ENCODE results near the gene CD9.

CD9 gene

DNA sequence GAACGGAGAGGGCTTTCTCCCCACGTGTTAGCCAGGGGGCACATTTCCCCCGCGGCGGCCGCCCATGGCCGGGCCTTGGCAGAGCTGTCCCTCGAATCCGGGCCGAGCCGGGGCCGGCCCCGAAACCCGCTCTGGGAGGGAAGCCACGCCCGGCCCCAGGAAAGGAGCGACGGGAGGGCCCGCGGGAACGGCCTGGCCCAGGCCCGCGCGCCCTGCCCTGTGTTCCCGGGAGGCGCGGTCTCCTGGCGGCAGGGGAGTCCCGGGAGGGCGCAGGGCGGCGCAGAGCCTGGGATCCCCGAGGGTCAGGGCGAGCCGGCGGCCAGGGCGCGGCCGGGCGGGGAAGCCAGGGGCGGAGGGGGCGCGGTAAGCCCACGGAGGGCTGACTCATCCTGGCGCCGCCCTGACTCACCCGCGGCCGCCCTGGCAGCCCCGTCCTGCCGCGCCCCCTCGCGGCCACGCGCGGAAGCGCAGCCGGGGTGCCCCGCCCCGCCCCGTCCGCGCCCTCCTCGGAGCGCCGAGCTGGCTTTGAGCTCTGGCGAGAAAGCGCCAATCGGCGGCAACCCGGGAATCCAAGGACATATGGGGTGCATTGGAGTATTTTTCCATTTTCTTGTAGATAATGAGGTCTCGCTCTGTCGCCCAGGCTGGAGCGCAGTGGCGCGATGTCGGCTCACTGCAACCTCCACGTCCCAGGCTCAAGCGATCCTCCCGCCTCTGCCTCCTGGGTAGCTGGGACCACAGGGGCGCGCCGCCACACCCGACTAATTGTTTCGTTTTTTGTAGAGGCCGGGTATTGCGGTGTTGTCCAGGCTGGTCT is 78.4 kb downstream of the CD9 start:
- in situ Hi-C loops (cut with HindIII; ENCODE audit: low sequenced_read_pairs) = no loop called here
- TF ChIP-seq CTCF (IDR thresholded peaks at IDR 0.05; ENCODE audit: low read depth, low read length) = peak; percentile 60
- peak; percentile 76 for DNase-seq (ENCODE audit: low read depth, low spot score)
- peak overlapping the region; percentile 26 for H3K4me3 ChIP-seq (ENCODE audit: low read depth, low read length)

DNA sequence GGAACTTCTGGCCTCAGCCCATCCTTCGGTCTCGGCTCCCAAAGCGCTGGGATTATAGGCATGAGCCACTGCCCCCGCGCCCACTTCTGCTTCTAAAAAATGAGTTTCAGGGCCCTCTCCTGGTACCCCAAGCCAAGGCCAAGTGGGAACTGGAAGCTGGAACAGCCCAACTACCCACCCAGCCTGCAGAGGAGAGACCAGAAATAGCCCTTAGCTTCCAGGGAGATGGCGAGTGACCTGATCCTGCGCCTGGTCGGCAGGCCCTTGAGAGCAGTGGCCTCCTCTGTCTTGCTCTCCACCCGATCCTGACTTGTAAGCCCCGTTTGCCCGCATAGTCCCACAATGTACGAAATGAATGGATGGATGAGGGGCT is 79.0 kb downstream of the CD9 start:
- no peak for TF ChIP-seq CTCF (IDR thresholded peaks at IDR 0.05; ENCODE audit: low read depth, low read length)
- no peak overlapping the region for H3K4me3 ChIP-seq (ENCODE audit: low read depth, low read length)
- DNase-seq (ENCODE audit: low read depth, low spot score) = no peak
- in situ Hi-C loops (cut with HindIII; ENCODE audit: low sequenced_read_pairs) = no loop called here

DNA sequence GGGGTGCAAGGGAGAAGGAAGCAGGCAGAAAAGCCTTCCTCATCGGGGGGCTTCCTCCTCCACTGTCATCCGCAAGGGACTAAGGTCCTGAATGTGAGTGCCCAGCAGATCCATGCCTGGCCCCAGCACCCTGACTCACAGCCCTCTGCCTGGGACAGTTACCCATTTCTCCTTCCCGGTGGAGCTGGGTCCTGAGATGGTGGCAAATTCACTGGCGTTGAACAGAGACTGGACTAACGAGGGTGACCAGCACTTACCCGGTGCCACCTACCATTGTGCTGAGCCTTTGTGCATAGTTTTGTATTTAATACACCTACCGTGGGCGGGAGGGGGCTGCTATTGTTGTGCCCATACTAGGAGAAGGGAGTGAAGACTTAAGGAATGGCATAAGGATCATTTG is 79.4 kb downstream of the CD9 start:
- DNase-seq (ENCODE audit: low read depth, low spot score) = no peak
- in situ Hi-C loops (cut with HindIII; ENCODE audit: low sequenced_read_pairs) = no loop called here
- no peak overlapping the region for H3K4me3 ChIP-seq (ENCODE audit: low read depth, low read length)
- no peak for TF ChIP-seq CTCF (IDR thresholded peaks at IDR 0.05; ENCODE audit: low read depth, low read length)

DNA sequence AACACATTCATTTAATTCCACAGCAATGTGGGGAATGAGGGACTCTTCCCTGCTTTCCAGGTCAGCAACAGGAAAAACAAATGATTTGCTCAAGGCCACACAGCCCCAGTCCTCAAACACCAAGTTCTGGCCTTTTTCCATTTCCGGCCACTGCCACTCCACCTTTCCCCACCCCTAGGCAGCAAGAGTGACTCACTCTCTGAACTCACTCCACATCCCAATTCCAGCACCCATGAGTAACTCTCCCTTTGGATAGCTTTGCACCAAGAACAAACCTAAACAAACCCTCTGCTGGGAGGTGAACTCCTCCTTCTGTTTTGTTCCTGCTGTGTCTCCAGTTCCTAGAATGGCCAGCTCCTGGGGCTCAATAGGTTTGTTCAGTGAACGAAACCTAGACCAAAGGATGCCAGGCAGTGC is 79.9 kb downstream of the CD9 start:
- TF ChIP-seq CTCF (IDR thresholded peaks at IDR 0.05; ENCODE audit: low read depth, low read length) = no peak
- in situ Hi-C loops (cut with HindIII; ENCODE audit: low sequenced_read_pairs) = no loop called here
- H3K4me3 ChIP-seq (ENCODE audit: low read depth, low read length) = no peak overlapping the region
- peak; percentile 86 for DNase-seq (ENCODE audit: low read depth, low spot score)

GRCh38 chr12:6280672-6281071 is 80.5 kb downstream of the CD9 start:
- no peak for DNase-seq (ENCODE audit: low read depth, low spot score)
- in situ Hi-C loops (cut with HindIII; ENCODE audit: low sequenced_read_pairs) = no loop called here
- TF ChIP-seq CTCF (IDR thresholded peaks at IDR 0.05; ENCODE audit: low read depth, low read length) = no peak
- no peak overlapping the region for H3K4me3 ChIP-seq (ENCODE audit: low read depth, low read length)

DNA sequence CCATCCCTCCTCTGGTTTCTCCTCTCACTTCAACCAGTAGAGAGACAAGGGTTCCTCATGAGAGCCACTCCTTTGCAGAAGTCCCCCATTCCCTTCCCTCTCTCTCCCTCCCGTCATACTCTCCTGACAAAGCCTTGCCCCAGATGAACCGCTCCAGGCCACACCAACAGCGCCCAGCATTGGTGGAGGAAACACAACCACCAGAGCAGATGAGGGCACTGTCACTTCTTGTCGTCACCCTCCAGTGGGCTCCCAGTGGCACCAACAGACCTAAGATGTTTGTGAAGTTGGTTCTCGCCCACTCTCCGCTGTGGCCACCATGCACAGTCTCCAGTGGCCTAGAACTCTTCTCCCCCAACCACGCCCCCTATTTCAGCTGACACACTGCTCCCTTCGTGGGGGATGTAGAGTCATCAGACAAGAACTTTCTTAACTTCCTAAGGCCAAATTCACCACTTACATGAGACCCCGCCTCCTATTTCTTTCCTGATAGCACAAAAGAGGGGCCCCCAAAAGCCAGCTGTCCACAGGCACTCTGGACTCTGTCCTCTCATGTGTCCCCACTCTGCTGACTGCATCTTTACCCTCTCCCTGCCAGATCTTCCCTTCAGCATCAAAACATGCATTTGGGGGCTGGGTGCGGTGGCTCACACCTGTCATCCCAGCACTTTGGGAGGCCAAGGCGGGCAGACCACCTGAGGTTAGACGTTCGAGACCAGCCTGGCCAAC is 81.0 kb downstream of the CD9 start:
- no peak overlapping the region for H3K4me3 ChIP-seq (ENCODE audit: low read depth, low read length)
- in situ Hi-C loops (cut with HindIII; ENCODE audit: low sequenced_read_pairs) = no loop called here
- no peak for TF ChIP-seq CTCF (IDR thresholded peaks at IDR 0.05; ENCODE audit: low read depth, low read length)
- DNase-seq (ENCODE audit: low read depth, low spot score) = no peak

Data from astrocyte of the spinal cord (primary cell).